ENCODE measurements around the gene JAG1. TPM values are rescaled to one million over a fixed set of nuclear protein-coding genes. Genes with fewer than 3 reads are reported as not detected.

Gene JAG1
- polyA plus RNA-seq, 3 donors = 0.70 to 6.8 (median 0.85) TPM

DNA sequence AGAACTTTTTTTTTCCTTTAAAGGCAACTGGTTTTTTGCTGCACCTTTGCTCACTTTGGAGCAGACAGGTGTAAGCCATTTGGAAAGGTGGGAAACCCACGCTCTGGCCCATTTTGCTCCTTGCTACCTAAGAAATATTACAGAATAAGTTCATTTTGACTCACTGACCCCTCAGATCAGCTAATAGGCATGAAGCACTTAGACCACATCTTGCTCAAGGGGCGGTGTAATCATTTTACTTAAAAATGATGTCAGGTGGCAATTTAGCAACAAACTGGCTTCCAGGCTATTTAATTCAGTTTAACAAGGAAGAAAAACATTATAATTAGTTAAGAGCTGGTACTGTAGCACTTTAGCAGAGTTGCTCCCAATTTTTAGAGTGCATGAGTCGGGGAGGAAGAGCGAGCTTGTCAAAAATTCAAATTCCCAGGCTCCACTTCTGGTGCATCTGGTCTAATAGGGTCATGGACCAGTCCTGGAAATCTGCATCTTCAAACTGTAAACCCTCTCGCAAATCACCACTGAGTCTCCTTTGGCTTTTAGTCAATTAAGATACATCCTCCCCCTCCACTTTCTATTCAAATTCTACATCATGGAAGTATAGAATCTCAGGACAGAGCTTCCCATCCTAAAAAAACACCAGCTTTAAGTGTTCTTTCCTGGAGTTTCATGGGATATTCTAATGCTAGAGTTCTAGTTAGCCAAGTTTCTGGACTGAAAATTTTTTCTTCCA lies 38.2 kb downstream of the JAG1 start:
- DNase-seq = no peak
- Mint-ChIP-seq H3K4me1 (no peaks in the 10 kb centered on the region), H3K27me3 (ENCODE audit: low read depth in 3 of 3) (no peaks in the 10 kb centered on the region), H3K36me3 (peaks cover 30 to 31% of the 10 kb centered on the region in 2 donors), H3K4me3 (no peak overlapping the region), H3K9me3 (peaks cover 0 to 1% (median 0%) of the 10 kb centered on the region in 7 donors), H3K27ac (no peak overlapping the region)
- no peak overlapping the region for H3K9ac ChIP-seq (ENCODE audit: insufficient read depth, low read length, poor library complexity, severe bottlenecking)
- 100% methylated on average over 2 of the region's 5 CpGs for WGBS (ENCODE audit: insufficient coverage)
- TF ChIP-seq, protein P1, sequence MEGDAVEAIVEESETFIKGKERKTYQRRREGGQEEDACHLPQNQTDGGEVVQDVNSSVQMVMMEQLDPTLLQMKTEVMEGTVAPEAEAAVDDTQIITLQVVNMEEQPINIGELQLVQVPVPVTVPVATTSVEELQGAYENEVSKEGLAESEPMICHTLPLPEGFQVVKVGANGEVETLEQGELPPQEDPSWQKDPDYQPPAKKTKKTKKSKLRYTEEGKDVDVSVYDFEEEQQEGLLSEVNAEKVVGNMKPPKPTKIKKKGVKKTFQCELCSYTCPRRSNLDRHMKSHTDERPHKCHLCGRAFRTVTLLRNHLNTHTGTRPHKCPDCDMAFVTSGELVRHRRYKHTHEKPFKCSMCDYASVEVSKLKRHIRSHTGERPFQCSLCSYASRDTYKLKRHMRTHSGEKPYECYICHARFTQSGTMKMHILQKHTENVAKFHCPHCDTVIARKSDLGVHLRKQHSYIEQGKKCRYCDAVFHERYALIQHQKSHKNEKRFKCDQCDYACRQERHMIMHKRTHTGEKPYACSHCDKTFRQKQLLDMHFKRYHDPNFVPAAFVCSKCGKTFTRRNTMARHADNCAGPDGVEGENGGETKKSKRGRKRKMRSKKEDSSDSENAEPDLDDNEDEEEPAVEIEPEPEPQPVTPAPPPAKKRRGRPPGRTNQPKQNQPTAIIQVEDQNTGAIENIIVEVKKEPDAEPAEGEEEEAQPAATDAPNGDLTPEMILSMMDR (IDR thresholded peaks at IDR 0.05) = no peak
- H3K4me1 ChIP-seq (ENCODE audit: control insufficient read depth in 1 of 2, insufficient read depth in 2 of 2, low read length in 2 of 2) = no peaks in the 10 kb centered on the region
- no peaks in the 10 kb centered on the region for H3K9me3 ChIP-seq (replicated peaks in 1 of 2; ENCODE audit: control insufficient read depth in 1 of 2, insufficient read depth in 1 of 2, low read length in 2 of 2)
- no peaks in the 10 kb centered on the region for H3K27me3 ChIP-seq (ENCODE audit: control insufficient read depth in 2 of 2, insufficient read depth in 2 of 2, low read length in 2 of 2)
- intact Hi-C loops (cut with micrococcal nuclease) = no loop called here
- no peak overlapping the region for H3K27ac ChIP-seq (ENCODE audit: low read depth in 1 of 2, low read length in 2 of 2)
- H3K36me3 ChIP-seq (replicated peaks in 1 of 2; ENCODE audit: control insufficient read depth in 1 of 2, insufficient read depth in 2 of 2, low read length in 2 of 2) = peaks cover 19 to 36% of the 10 kb centered on the region in 2 donors
- H3K4me3 ChIP-seq (replicated peaks in 1 of 3; ENCODE audit: low read depth in 2 of 3, low read length in 3 of 3) = no peak overlapping the region
- H3K4me2 ChIP-seq (replicated peaks; ENCODE audit: extremely low read depth, low read length, poor library complexity, severe bottlenecking) = no peak overlapping the region
- H2AFZ ChIP-seq (ENCODE audit: insufficient read depth, low read depth, low read length, poor library complexity, severe bottlenecking) = no peak overlapping the region
- H3K79me2 ChIP-seq (ENCODE audit: insufficient read depth, low read length) = no peaks in the 10 kb centered on the region
- no peaks in the 10 kb centered on the region for H4K20me1 ChIP-seq (ENCODE audit: insufficient read depth, low read length)

DNA sequence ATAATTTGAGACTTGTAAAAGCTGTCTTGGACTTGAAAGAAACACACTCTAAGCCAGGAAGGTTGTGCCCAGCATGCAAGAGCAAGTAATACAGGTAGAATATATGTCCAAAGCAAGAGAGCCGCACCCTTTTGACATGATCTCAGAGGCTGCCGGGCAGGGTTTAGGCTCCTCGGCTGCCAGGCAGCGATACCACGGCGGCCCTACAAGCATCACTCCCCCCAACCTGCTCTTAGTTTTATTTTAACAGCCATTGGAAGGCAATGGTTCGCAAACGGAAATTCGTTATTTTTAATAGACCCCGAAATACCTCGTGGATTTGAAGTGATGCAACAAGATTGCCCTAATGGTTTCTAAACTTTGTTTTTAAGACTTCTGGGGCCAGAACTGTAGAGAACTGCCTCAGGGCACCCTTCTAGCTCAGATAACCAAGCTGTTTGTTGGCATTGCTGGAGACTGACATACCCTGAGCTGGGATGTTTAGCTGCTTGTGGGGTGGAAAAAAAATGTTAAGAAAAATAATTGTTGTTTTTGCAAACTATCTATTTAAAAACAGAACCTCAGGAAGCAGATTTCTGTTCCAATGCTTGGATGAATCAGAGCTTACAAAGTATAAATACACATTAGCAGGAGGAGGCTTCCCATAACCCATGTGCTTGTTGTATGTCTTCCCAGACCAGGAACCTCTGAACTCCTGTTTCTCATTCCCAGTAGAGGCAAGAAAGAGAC lies 39.0 kb downstream of the JAG1 start:
- Histone ChIP-seq H3K27me3 (ENCODE audit: control insufficient read depth in 2 of 2, insufficient read depth in 2 of 2, low read length in 2 of 2) (no peaks in the 10 kb centered on the region), H3K27ac (ENCODE audit: low read depth in 1 of 2, low read length in 2 of 2) (no peak overlapping the region), H2AFZ (ENCODE audit: insufficient read depth, low read depth, low read length, poor library complexity, severe bottlenecking) (no peak overlapping the region), H3K9me3 (replicated peaks in 1 of 2; ENCODE audit: control insufficient read depth in 1 of 2, insufficient read depth in 1 of 2, low read length in 2 of 2) (no peaks in the 10 kb centered on the region), H3K36me3 (replicated peaks in 1 of 2; ENCODE audit: control insufficient read depth in 1 of 2, insufficient read depth in 2 of 2, low read length in 2 of 2) (peaks cover 11 to 28% of the 10 kb centered on the region in 2 donors), H3K4me3 (replicated peaks in 1 of 3; ENCODE audit: low read depth in 2 of 3, low read length in 3 of 3) (no peak overlapping the region), H3K79me2 (ENCODE audit: insufficient read depth, low read length) (no peaks in the 10 kb centered on the region), H4K20me1 (ENCODE audit: insufficient read depth, low read length) (no peaks in the 10 kb centered on the region), H3K9ac (ENCODE audit: insufficient read depth, low read length, poor library complexity, severe bottlenecking) (no peak overlapping the region), H3K4me2 (replicated peaks; ENCODE audit: extremely low read depth, low read length, poor library complexity, severe bottlenecking) (no peak overlapping the region), H3K4me1 (ENCODE audit: control insufficient read depth in 1 of 2, insufficient read depth in 2 of 2, low read length in 2 of 2) (no peaks in the 10 kb centered on the region)
- TF ChIP-seq, protein P1 (IDR thresholded peaks at IDR 0.05) = no peak
- H3K36me3 Mint-ChIP-seq = peaks cover 26 to 28% of the 10 kb centered on the region in 2 donors
- 86% methylated on average over 10 of the region's 11 CpGs for WGBS (ENCODE audit: insufficient coverage)
- no peak overlapping the region for H3K27ac Mint-ChIP-seq
- intact Hi-C loops (cut with micrococcal nuclease) = no loop called here
- H3K4me1 Mint-ChIP-seq = no peaks in the 10 kb centered on the region
- no peaks in the 10 kb centered on the region for H3K27me3 Mint-ChIP-seq (ENCODE audit: low read depth in 3 of 3)
- peaks cover 0 to 1% (median 0%) of the 10 kb centered on the region in 7 donors for H3K9me3 Mint-ChIP-seq
- DNase-seq = no peak
- no peak overlapping the region for H3K4me3 Mint-ChIP-seq
